HEK293 (cell line): ENCODE results near the gene TRIM62.

ENCODE experiments used
- GLI4 ChIP-seq: fragments of 450-650 bp; formaldehyde crosslinking; IDR thresholded peaks from 2 replicates; pipeline ENCODE4 v1.5.1; 2016; ENCODE audit warnings: missing biosample characterization, missing genetic modification characterization
- MYNN ChIP-seq: fragments of 450-650 bp; formaldehyde crosslinking; IDR thresholded peaks from 2 replicates; pipeline ENCODE4 v1.5.1; 2016; ENCODE audit warnings: missing biosample characterization, missing genetic modification characterization, borderline replicate concordance
- RBAK ChIP-seq: fragments of 450-650 bp; formaldehyde crosslinking; IDR thresholded peaks from 2 replicates; pipeline ENCODE4 v1.5.1; 2016; ENCODE audit warnings: missing biosample characterization, missing genetic modification characterization
- SETDB1 ChIP-seq: IDR thresholded peaks from one replicate; pipeline ENCODE4 v1.6.1; 2017; ENCODE audit warnings: mild to moderate bottlenecking, low read length, moderate library complexity, mixed read lengths; ENCODE audit not compliant: insufficient read length
- ZBTB21 ChIP-seq: fragments of 450-650 bp; formaldehyde crosslinking; IDR thresholded peaks from 2 replicates; pipeline ENCODE4 v1.5.1; 2017; ENCODE audit warnings: missing biosample characterization, missing genetic modification characterization
- ZNF24 ChIP-seq: fragments of 450-650 bp; formaldehyde crosslinking; IDR thresholded peaks from 2 replicates; pipeline ENCODE4 v1.5.1; 2016; ENCODE audit warnings: missing biosample characterization, missing genetic modification characterization
- ZNF510 ChIP-seq: fragments of 450-650 bp; formaldehyde crosslinking; IDR thresholded peaks from 2 replicates; pipeline ENCODE4 v1.5.1; 2018; ENCODE audit warnings: mild to moderate bottlenecking, missing genetic modification characterization, missing biosample characterization; ENCODE audit not compliant: insufficient replicate concordance
- ZNF585B ChIP-seq: fragments of 450-650 bp; formaldehyde crosslinking; IDR thresholded peaks from 2 replicates; pipeline ENCODE4 v1.5.1; 2016; ENCODE audit warnings: missing biosample characterization, missing genetic modification characterization
- ZNF707 ChIP-seq: fragments of 450-650 bp; formaldehyde crosslinking; IDR thresholded peaks from 2 replicates; pipeline ENCODE4 v1.5.1; 2016; ENCODE audit warnings: missing biosample characterization, missing genetic modification characterization
- ZNF747 ChIP-seq: fragments of 450-650 bp; formaldehyde crosslinking; IDR thresholded peaks from 2 replicates; pipeline ENCODE4 v1.5.1; 2016; ENCODE audit warnings: missing biosample characterization, missing genetic modification characterization
- TF ChIP-seq, protein P1 (sequence below): fragments of 450-650 bp; formaldehyde crosslinking; IDR thresholded peaks from 2 replicates; pipeline ENCODE4 v1.5.1; 2016; ENCODE audit warnings: missing biosample characterization, missing genetic modification characterization, borderline replicate concordance
- TF ChIP-seq, protein P2 (sequence below): fragments of 450-650 bp; formaldehyde crosslinking; IDR thresholded peaks from 2 replicates; pipeline ENCODE4 v1.5.1; 2016; ENCODE audit warnings: missing biosample characterization, missing genetic modification characterization

DNA sequence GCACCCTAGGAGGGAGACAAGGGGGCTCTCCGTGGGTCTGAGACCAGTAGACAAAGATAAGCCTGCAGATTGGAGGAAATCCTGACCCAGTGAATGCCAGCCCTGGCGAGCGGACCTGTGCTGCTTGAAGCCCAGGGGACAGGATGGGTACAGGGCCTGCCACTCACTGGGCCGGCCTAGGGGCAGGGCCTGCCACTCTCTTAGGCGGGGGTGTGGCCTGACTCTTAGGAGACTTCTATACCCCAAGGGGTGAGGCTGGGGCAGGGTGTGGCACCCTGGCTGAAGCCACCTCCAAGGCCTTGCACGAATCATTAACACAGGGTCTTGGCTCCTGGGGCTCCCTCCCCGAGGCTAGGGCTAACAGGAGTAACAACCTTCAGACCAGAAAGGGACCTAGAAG lies 30.7 kb downstream of the TRIM62 start:
- TF ChIP-seq ZNF585B (tag by site-specific recombination) (no peak), MYNN (tag by site-specific recombination) (no peak), ZNF747 (tag by site-specific recombination) (no peak), RBAK (no peak), GLI4 (no peak), ZNF24 (tag by site-specific recombination) (no peak), ZNF510 (tag by site-specific recombination) (no peak), ZNF707 (tag by site-specific recombination) (no peak), ZBTB21 (no peak), SETDB1 (no peak)
- TF ChIP-seq, protein P1, sequence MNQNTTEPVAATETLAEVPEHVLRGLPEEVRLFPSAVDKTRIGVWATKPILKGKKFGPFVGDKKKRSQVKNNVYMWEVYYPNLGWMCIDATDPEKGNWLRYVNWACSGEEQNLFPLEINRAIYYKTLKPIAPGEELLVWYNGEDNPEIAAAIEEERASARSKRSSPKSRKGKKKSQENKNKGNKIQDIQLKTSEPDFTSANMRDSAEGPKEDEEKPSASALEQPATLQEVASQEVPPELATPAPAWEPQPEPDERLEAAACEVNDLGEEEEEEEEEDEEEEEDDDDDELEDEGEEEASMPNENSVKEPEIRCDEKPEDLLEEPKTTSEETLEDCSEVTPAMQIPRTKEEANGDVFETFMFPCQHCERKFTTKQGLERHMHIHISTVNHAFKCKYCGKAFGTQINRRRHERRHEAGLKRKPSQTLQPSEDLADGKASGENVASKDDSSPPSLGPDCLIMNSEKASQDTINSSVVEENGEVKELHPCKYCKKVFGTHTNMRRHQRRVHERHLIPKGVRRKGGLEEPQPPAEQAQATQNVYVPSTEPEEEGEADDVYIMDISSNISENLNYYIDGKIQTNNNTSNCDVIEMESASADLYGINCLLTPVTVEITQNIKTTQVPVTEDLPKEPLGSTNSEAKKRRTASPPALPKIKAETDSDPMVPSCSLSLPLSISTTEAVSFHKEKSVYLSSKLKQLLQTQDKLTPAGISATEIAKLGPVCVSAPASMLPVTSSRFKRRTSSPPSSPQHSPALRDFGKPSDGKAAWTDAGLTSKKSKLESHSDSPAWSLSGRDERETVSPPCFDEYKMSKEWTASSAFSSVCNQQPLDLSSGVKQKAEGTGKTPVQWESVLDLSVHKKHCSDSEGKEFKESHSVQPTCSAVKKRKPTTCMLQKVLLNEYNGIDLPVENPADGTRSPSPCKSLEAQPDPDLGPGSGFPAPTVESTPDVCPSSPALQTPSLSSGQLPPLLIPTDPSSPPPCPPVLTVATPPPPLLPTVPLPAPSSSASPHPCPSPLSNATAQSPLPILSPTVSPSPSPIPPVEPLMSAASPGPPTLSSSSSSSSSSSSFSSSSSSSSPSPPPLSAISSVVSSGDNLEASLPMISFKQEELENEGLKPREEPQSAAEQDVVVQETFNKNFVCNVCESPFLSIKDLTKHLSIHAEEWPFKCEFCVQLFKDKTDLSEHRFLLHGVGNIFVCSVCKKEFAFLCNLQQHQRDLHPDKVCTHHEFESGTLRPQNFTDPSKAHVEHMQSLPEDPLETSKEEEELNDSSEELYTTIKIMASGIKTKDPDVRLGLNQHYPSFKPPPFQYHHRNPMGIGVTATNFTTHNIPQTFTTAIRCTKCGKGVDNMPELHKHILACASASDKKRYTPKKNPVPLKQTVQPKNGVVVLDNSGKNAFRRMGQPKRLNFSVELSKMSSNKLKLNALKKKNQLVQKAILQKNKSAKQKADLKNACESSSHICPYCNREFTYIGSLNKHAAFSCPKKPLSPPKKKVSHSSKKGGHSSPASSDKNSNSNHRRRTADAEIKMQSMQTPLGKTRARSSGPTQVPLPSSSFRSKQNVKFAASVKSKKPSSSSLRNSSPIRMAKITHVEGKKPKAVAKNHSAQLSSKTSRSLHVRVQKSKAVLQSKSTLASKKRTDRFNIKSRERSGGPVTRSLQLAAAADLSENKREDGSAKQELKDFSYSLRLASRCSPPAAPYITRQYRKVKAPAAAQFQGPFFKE (tag by site-specific recombination) = no peak
- TF ChIP-seq, protein P2, sequence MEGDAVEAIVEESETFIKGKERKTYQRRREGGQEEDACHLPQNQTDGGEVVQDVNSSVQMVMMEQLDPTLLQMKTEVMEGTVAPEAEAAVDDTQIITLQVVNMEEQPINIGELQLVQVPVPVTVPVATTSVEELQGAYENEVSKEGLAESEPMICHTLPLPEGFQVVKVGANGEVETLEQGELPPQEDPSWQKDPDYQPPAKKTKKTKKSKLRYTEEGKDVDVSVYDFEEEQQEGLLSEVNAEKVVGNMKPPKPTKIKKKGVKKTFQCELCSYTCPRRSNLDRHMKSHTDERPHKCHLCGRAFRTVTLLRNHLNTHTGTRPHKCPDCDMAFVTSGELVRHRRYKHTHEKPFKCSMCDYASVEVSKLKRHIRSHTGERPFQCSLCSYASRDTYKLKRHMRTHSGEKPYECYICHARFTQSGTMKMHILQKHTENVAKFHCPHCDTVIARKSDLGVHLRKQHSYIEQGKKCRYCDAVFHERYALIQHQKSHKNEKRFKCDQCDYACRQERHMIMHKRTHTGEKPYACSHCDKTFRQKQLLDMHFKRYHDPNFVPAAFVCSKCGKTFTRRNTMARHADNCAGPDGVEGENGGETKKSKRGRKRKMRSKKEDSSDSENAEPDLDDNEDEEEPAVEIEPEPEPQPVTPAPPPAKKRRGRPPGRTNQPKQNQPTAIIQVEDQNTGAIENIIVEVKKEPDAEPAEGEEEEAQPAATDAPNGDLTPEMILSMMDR = no peak
